Esophagus (tissue), 2 donors: ENCODE data around the gene ARHGEF26. TPM values are rescaled to one million over a fixed set of nuclear protein-coding genes. Genes with fewer than 3 reads are reported as not detected.

ENCODE experiments used
- H3K27ac ChIP-seq, 2 donors: one replicate each; pipeline ENCODE4 v1.5.1; 2013; ENCODE audit warnings: low read depth in 2 of 2, mild to moderate bottlenecking in 2 of 2, inconsistent platforms in 1 of 2, low read length in 1 of 2, moderate library complexity in 1 of 2
- H3K27me3 ChIP-seq, 2 donors: one replicate each; pipeline ENCODE4 v1.6.1; 2013; ENCODE audit warnings: low read length in 2 of 2, control low read depth in 1 of 2, mild to moderate bottlenecking in 1 of 2; ENCODE audit not compliant: insufficient read depth in 2 of 2, control insufficient read depth in 1 of 2
- H3K36me3 ChIP-seq, 2 donors: one replicate each; pipeline ENCODE4 v1.6.1; 2013; ENCODE audit warnings: low read length in 1 of 2; ENCODE audit not compliant: control insufficient read depth in 2 of 2, insufficient read depth in 2 of 2
- H3K4me1 ChIP-seq, 2 donors: one replicate each; pipeline ENCODE4 v1.6.1; 2013; ENCODE audit warnings: low read length in 1 of 2; ENCODE audit not compliant: control insufficient read depth in 2 of 2, insufficient read depth in 2 of 2
- H3K4me3 ChIP-seq, 2 donors: one replicate each; pipeline ENCODE4 v1.5.1; 2013; ENCODE audit warnings: low read length in 2 of 2, mild to moderate bottlenecking in 2 of 2, low read depth in 1 of 2, moderate library complexity in 1 of 2
- H3K9me3 ChIP-seq, 2 donors: one replicate each; pipeline ENCODE4 v1.6.1; 2013; ENCODE audit warnings: mild to moderate bottlenecking in 2 of 2, low read depth in 1 of 2, low read length in 1 of 2, moderate library complexity in 1 of 2; ENCODE audit not compliant: control insufficient read depth in 2 of 2, insufficient read depth in 1 of 2
- WGBS, 2 donors: extraction: QIAGEN DNeasy Blood & Tissue Kit; methylation state at CpG; one replicate each; pipeline ENCODE4 v1.1.7; 2013; 5-methylcytosine and 5-hydroxymethylcytosine counted together
- polyA plus RNA-seq, 2 donors: library from polyadenylated mRNA; stranded (reverse); fragments of 200-250 nt; gene quantifications; one replicate each; pipeline ENCODE4 v1.2.3, GENCODE V29; 2013
- donor health status: healthy with polysubstance abuse.
- donor health status: Bipolar disorder and iron deficiency.

ARHGEF26 gene
- polyA plus RNA-seq, 2 donors = 5.7 to 7.1 TPM

DNA sequence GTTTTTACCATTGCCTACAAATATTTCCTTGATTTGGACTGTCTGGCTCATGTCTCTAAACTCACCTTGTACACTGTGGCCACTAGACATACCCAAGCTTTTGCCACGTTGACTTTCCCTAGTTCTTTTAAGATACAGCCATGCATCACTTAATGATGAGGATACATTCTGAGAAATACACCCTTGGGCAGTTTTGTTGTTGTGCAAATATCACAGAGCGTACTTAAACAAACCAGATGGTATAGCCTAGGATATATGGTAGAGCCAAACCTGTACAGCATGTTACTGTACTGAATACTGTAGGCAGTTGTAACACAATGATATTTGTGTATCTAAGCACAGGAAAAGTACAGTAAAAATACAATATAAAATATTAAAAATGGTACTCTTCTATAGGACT lies 5.5 kb downstream of the ARHGEF26 start:
- H3K36me3 ChIP-seq = no peaks in the 10 kb centered on the region
- no peaks in the 10 kb centered on the region for H3K27me3 ChIP-seq
- no peak overlapping the region for H3K27ac ChIP-seq
- no peaks in the 10 kb centered on the region for H3K9me3 ChIP-seq
- H3K4me1 ChIP-seq = no peaks in the 10 kb centered on the region
- 62 to 74% methylated on average over 2 of the region's 2 CpGs for WGBS, 2 donors
- H3K4me3 ChIP-seq = no peak overlapping the region

DNA sequence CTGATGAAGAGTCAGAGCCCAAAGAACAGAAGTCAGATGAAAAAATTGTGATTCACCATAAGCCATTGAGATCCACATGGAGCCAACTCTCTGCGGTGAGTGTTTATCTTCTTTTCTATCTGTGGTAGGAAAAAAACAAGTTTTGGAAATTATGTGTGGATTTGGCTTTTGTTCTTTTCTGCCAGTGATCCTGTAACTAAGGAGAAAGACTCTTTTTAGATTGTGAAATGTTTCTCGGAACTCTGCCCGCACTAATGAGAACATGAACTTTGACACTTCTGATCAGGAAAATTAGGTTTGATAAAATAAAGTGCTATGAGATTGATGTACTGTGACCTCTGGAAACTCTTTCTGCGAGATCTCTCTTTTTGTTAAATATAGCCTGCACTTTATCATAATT lies 8.4 kb downstream of the ARHGEF26 start:
- Histone ChIP-seq H3K9me3 (no peaks in the 10 kb centered on the region), H3K36me3 (no peaks in the 10 kb centered on the region), H3K27ac (no peak overlapping the region), H3K4me3 (no peak overlapping the region), H3K4me1 (no peaks in the 10 kb centered on the region), H3K27me3 (no peaks in the 10 kb centered on the region)
- WGBS, 2 donors = 84 to 85% methylated on average over 4 of the region's 4 CpGs

DNA sequence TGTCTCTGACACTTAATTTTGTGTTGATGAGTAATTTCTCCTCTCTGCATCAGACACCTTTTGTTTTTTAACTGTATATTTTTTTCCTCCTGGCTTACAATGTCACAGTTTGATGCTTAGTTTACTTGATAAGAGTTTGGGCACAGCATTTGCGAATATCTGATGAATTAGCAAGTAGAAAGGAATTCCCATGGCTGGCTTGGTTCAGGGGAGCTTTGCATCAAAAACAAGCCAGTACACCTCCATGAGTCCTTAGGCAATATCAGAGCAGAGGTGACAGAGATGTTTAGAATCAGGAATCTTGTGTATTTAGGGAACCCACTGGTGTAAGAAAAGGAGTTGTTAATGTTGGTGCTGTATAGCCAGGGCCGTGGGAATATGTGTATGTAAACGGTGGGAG lies 9.3 kb downstream of the ARHGEF26 start:
- no peak overlapping the region for H3K27ac ChIP-seq
- no peaks in the 10 kb centered on the region for H3K4me1 ChIP-seq
- WGBS, 2 donors = 38 to 64% methylated on average over 3 of the region's 3 CpGs
- H3K27me3 ChIP-seq = no peaks in the 10 kb centered on the region
- no peaks in the 10 kb centered on the region for H3K36me3 ChIP-seq
- no peaks in the 10 kb centered on the region for H3K9me3 ChIP-seq
- H3K4me3 ChIP-seq = no peak overlapping the region

DNA sequence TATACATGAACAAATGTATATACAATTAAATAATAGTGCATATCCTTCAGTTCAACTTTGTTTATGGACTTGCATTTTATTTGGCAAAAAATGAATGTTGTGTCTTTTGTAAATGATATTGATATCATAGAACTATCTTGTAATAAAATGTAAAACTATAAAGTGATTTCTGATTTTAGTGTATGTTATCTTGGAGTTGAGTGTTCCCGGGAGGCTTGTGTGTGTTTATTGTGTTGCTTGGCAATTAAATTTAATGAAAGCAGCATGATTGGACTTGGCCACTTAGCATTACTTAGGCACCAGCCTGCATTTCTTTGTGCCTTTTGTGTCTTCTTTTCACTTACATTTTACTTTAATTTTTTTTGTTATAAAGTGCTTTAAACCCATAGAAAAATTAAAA lies 10.6 kb downstream of the ARHGEF26 start:
- Histone ChIP-seq H3K27ac (no peak overlapping the region), H3K27me3 (no peaks in the 10 kb centered on the region), H3K4me1 (no peaks in the 10 kb centered on the region), H3K36me3 (no peaks in the 10 kb centered on the region), H3K9me3 (no peaks in the 10 kb centered on the region), H3K4me3 (no peak overlapping the region)
- 30 to 40% methylated on average over 1 of the region's 1 CpG for WGBS, 2 donors

DNA sequence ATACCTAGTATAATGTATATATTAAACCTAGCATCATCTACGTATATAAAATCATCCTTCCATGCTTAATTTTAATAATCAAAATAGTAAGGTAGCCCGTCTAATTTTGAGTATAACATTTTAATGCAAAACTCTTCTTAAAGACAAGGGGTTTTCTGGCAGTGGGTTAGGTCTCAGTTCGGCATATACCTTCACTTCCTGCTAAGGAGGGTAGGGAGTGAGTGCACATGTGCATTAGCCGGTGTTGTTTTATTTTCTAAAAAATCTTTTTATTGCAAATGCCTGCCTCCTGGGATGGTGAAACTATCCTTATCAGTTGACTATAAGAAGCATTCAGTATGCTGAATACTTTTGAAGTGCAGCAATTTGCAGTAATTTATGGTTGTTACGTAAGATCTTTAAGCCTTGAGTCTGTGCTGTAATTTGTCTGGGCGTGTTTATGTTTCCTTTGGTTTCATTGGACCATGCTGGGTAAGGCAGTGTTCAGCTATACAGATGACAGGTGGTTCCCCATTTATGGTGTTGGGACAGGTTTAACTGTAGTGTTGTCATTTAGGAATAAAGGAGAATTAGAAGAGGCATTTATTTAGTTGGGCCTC lies 11.7 kb downstream of the ARHGEF26 start:
- Histone ChIP-seq H3K27ac (no peak overlapping the region), H3K36me3 (no peaks in the 10 kb centered on the region), H3K27me3 (no peaks in the 10 kb centered on the region), H3K9me3 (no peaks in the 10 kb centered on the region), H3K4me1 (no peaks in the 10 kb centered on the region), H3K4me3 (no peak overlapping the region)
- 57% methylated on average over 6 of the region's 6 CpGs for WGBS, 2 donors

DNA sequence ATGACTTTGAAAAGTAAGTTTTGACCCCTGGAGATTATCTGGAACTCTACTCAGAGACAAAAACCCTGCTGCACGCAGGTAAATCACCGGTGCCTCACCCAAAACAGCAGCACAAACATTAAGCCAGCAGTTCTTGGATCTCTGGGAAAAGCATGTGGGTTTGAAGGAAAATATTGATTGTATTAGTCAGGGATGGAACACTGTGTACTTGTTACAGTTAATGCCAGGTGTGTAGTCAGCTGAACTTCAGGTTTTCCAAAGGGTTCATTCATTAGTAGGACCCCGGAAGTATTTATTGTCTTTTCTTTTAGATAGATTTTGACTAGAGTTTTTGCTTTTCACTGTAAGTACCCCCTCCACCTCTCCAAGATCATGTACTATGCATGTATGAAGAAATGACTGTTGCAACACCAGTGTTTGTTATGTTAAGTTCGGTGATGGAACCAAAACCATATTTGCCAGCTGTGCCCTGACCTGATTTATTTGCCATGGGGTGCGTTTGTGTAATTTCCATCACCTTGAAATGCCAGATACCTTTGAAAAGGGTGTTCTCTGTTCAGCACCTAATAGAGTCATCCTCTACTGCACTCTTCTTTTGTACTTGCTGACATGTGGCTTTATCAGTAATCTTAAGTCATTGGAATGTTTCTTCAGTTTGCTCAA lies 14.5 kb downstream of the ARHGEF26 start:
- Histone ChIP-seq H3K36me3 (no peaks in the 10 kb centered on the region), H3K9me3 (no peaks in the 10 kb centered on the region), H3K4me1 (no peaks in the 10 kb centered on the region), H3K27ac (no peak overlapping the region), H3K4me3 (no peak overlapping the region), H3K27me3 (no peaks in the 10 kb centered on the region)
- WGBS, 2 donors = 63 to 78% methylated on average over 5 of the region's 5 CpGs

DNA sequence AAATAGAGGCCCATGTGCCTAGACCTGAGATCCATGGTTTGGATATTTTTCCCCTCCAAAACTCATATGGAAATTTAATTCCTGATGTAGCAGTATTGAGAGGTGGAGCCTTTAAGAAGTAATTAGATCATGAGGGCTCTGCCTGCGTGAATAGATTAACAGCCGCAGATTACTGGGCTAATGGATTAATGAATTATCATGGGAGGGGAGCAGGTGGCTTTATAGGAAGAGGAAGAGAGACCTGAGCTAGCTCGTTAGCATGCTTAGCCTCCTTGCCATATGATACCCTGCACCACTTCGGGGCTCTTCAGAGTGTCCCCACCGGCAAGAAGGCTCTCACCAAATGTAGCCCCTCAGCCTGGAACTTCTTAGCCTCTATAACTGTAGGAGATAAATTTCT lies 15.8 kb downstream of the ARHGEF26 start:
- H3K36me3 ChIP-seq = no peaks in the 10 kb centered on the region
- H3K9me3 ChIP-seq = no peaks in the 10 kb centered on the region
- H3K4me1 ChIP-seq = no peaks in the 10 kb centered on the region
- no peak overlapping the region for H3K4me3 ChIP-seq
- no peak overlapping the region for H3K27ac ChIP-seq
- WGBS, 2 donors = 83 to 92% methylated on average over 5 of the region's 5 CpGs
- H3K27me3 ChIP-seq = no peaks in the 10 kb centered on the region

DNA sequence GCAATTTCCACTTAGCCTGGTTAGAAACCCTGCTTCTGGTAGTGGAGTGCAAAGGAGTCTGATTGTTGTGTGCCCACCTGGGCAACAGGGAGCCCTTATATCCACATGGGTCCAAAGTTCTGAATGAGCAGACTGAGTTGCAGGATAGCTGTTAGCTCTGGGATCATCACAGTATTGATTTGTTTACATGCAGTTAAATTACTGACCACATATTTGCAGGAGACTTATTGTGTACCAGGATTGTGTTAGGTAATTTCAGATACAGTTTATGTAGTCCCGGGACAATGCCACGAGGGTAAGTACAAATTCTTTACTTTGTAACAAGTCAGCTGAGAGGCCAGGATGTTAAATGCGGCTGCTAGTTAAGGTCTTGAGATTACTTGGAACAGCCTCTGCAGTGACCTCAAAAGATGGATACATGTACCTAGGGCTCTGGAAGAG lies 18.8 kb downstream of the ARHGEF26 start:
- H3K9me3 ChIP-seq = no peaks in the 10 kb centered on the region
- no peaks in the 10 kb centered on the region for H3K27me3 ChIP-seq
- no peaks in the 10 kb centered on the region for H3K36me3 ChIP-seq
- 84 to 91% methylated on average over 3 of the region's 3 CpGs for WGBS, 2 donors
- no peaks in the 10 kb centered on the region for H3K4me1 ChIP-seq
- no peak overlapping the region for H3K27ac ChIP-seq
- no peak overlapping the region for H3K4me3 ChIP-seq

DNA sequence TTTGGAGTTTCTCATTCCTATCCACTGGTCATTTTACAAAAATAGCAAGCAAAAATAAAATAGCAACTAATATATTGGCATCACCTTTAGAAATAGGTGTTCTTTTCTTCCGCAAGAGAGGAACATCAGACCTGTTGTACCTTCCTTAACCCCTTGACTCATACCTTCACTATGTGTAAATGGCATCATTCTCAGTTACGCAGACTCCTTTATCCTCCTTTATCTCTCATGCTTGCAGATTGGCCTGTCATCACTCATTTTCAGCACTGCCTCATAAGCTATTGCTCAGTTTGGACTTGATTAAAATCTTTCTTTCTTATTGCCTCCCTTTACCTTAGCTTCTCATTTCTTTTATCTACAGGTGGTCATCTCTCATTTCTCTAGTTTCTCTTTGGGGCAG lies 21.4 kb downstream of the ARHGEF26 start:
- Histone ChIP-seq H3K4me3 (no peak overlapping the region), H3K9me3 (no peaks in the 10 kb centered on the region)

DNA sequence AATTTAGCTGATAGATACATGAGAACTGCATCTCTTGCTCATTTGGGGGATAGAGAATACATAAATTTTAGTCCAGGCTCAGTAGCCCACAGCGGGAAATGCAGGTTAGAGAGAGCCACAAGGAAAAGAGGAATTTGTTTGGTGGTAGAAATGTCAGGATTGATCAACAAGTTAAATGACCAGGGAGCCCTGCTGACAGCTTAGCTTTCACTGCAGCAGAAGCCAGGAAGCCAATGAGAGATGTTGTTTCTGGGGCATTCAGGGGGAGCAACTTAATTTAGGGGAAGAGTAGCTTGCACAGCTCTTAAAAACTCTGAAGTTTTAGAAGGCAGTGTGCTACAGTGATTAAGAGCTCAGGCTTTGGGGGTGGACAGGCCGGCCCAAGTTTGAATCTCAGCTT lies 22.7 kb downstream of the ARHGEF26 start:
- no peaks in the 10 kb centered on the region for H3K27me3 ChIP-seq
- no peaks in the 10 kb centered on the region for H3K4me1 ChIP-seq
- H3K27ac ChIP-seq = no peak overlapping the region
- H3K36me3 ChIP-seq = no peaks in the 10 kb centered on the region
- no peak overlapping the region for H3K4me3 ChIP-seq
- 93% methylated on average over 2 of the region's 2 CpGs for WGBS, 2 donors
- no peaks in the 10 kb centered on the region for H3K9me3 ChIP-seq

More for the DNA sequence above, 21.4 kb downstream of the ARHGEF26 start:
- 87 to 91% methylated on average over 2 of the region's 2 CpGs for WGBS, 2 donors
- no peaks in the 10 kb centered on the region for H3K36me3 ChIP-seq
- no peaks in the 10 kb centered on the region for H3K27me3 ChIP-seq
- no peaks in the 10 kb centered on the region for H3K4me1 ChIP-seq
- H3K27ac ChIP-seq = no peak overlapping the region
